HG03565 (cell line): Measurements from ENCODE around the gene SPESP1.

ENCODE experiments used
- ATAC-seq: cut with Tn5 transposase; IDR thresholded peaks from one replicate; pipeline ENCODE4 v1.9.1; 2021; ENCODE audit warnings: mild to moderate bottlenecking, moderate library complexity; ENCODE audit not compliant: unreplicated experiment

SPESP1 gene

GRCh38 chr15:68930268-68931022, at the start of gene SPESP1:
SPESP1 (plus strand) TSS chr15:68930525; CDS start chr15:68930654, 129 bp downstream.
- ATAC-seq = no peak

GRCh38 chr15:68885070-68885469, 45.3 kb upstream of the SPESP1 start:
- no peak for ATAC-seq

- no peak for ATAC-seq
Measured at GRCh38 chr15:68887120-68887519, 43.2 kb upstream of the SPESP1 start.

GRCh38 chr15:68887819-68888218, 42.5 kb upstream of the SPESP1 start:
- no peak for ATAC-seq

GRCh38 chr15:68888419-68888818, 41.9 kb upstream of the SPESP1 start:
- ATAC-seq = no peak

- no peak for ATAC-seq
Measured at GRCh38 chr15:68894208-68894607, 36.1 kb upstream of the SPESP1 start.

- ATAC-seq = no peak
Measured at GRCh38 chr15:68896178-68896577, 34.1 kb upstream of the SPESP1 start.

GRCh38 chr15:68897016-68897415, 33.3 kb upstream of the SPESP1 start:
- ATAC-seq = no peak

GRCh38 chr15:68900027-68900426, 30.3 kb upstream of the SPESP1 start:
- ATAC-seq = no peak

- ATAC-seq = no peak
Measured at GRCh38 chr15:68907396-68907923, 22.9 kb upstream of the SPESP1 start.

- ATAC-seq = no peak
Measured at GRCh38 chr15:68909601-68910100, 20.7 kb upstream of the SPESP1 start.

- ATAC-seq = no peak
Measured at GRCh38 chr15:68910341-68910740, 20.0 kb upstream of the SPESP1 start.

- no peak for ATAC-seq
Measured at GRCh38 chr15:68910816-68911215, 19.5 kb upstream of the SPESP1 start.

- no peak for ATAC-seq
Measured at GRCh38 chr15:68921926-68922325, 8.4 kb upstream of the SPESP1 start.

- no peak for ATAC-seq
Measured at GRCh38 chr15:68924866-68925560, 5.3 kb upstream of the SPESP1 start.

- no peak for ATAC-seq
Measured at GRCh38 chr15:68933001-68933400, 2.7 kb downstream of the SPESP1 start.

GRCh38 chr15:68934341-68934740, 4.0 kb downstream of the SPESP1 start:
- no peak for ATAC-seq

- no peak for ATAC-seq
Measured at GRCh38 chr15:68935400-68935937, 5.1 kb downstream of the SPESP1 start.

GRCh38 chr15:68939501-68939900, 9.2 kb downstream of the SPESP1 start:
- no peak for ATAC-seq

GRCh38 chr15:68951813-68952212, 21.5 kb downstream of the SPESP1 start:
- ATAC-seq = no peak

GRCh38 chr15:68957696-68958095, 27.4 kb downstream of the SPESP1 start:
- ATAC-seq = no peak

GRCh38 chr15:68958597-68958996, 28.3 kb downstream of the SPESP1 start:
- no peak for ATAC-seq
